ENCODE measurements around the gene ABCC5. TPM values are rescaled to one million over a fixed set of nuclear protein-coding genes. Genes with fewer than 3 reads are reported as not detected.

Gene ABCC5
- total RNA-seq, 1 donor from 2014 or later = 39.0 TPM

GRCh38 chr3:183984749-183985729 is 32.6 kb downstream of the ABCC5 start:
- Mint-ChIP-seq H3K9me3 (ENCODE audit: unreplicated experiment) (no peaks in the 10 kb centered on the region), H3K4me3 (ENCODE audit: unreplicated experiment) (no peak overlapping the region), H3K27me3 (ENCODE audit: unreplicated experiment) (no peaks in the 10 kb centered on the region), H3K4me1 (ENCODE audit: unreplicated experiment) (peaks cover 16% of the 10 kb centered on the region), H3K36me3 (ENCODE audit: unreplicated experiment) (peaks cover 59% of the 10 kb centered on the region), H3K27ac (ENCODE audit: unreplicated experiment) (no peak overlapping the region)
- DNase-seq (ENCODE audit: extremely low spot score, unreplicated experiment) = no peak
- TF ChIP-seq, protein P1, sequence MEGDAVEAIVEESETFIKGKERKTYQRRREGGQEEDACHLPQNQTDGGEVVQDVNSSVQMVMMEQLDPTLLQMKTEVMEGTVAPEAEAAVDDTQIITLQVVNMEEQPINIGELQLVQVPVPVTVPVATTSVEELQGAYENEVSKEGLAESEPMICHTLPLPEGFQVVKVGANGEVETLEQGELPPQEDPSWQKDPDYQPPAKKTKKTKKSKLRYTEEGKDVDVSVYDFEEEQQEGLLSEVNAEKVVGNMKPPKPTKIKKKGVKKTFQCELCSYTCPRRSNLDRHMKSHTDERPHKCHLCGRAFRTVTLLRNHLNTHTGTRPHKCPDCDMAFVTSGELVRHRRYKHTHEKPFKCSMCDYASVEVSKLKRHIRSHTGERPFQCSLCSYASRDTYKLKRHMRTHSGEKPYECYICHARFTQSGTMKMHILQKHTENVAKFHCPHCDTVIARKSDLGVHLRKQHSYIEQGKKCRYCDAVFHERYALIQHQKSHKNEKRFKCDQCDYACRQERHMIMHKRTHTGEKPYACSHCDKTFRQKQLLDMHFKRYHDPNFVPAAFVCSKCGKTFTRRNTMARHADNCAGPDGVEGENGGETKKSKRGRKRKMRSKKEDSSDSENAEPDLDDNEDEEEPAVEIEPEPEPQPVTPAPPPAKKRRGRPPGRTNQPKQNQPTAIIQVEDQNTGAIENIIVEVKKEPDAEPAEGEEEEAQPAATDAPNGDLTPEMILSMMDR (IDR thresholded peaks at IDR 0.05) = no peak

- Mint-ChIP-seq H3K4me3 (ENCODE audit: unreplicated experiment) (no peak overlapping the region), H3K4me1 (ENCODE audit: unreplicated experiment) (peaks cover 16% of the 10 kb centered on the region), H3K36me3 (ENCODE audit: unreplicated experiment) (peaks cover 59% of the 10 kb centered on the region), H3K27ac (ENCODE audit: unreplicated experiment) (peak overlapping the region; percentile 50), H3K9me3 (ENCODE audit: unreplicated experiment) (no peaks in the 10 kb centered on the region), H3K27me3 (ENCODE audit: unreplicated experiment) (no peaks in the 10 kb centered on the region)
- TF ChIP-seq, protein P1 (IDR thresholded peaks at IDR 0.05) = no peak
- no peak for DNase-seq (ENCODE audit: extremely low spot score, unreplicated experiment)
Observed at GRCh38 chr3:183984127-183984740, 33.5 kb downstream of the ABCC5 start.

- DNase-seq (ENCODE audit: extremely low spot score, unreplicated experiment) = no peak
- Mint-ChIP-seq H3K27ac (ENCODE audit: unreplicated experiment) (no peak overlapping the region), H3K27me3 (ENCODE audit: unreplicated experiment) (no peaks in the 10 kb centered on the region), H3K36me3 (ENCODE audit: unreplicated experiment) (peaks cover 50% of the 10 kb centered on the region), H3K4me3 (ENCODE audit: unreplicated experiment) (no peak overlapping the region), H3K4me1 (ENCODE audit: unreplicated experiment) (peaks cover 24% of the 10 kb centered on the region), H3K9me3 (ENCODE audit: unreplicated experiment) (peaks cover 3% of the 10 kb centered on the region)
- TF ChIP-seq, protein P1 (IDR thresholded peaks at IDR 0.05) = no peak
Observed at GRCh38 chr3:183981990-183982644, 35.6 kb downstream of the ABCC5 start.

- Mint-ChIP-seq H3K4me1 (ENCODE audit: unreplicated experiment) (peaks cover 29% of the 10 kb centered on the region), H3K27ac (ENCODE audit: unreplicated experiment) (no peak overlapping the region), H3K27me3 (ENCODE audit: unreplicated experiment) (no peaks in the 10 kb centered on the region), H3K36me3 (ENCODE audit: unreplicated experiment) (peaks cover 50% of the 10 kb centered on the region), H3K9me3 (ENCODE audit: unreplicated experiment) (peaks cover 3% of the 10 kb centered on the region), H3K4me3 (ENCODE audit: unreplicated experiment) (no peak overlapping the region)
- TF ChIP-seq, protein P1 (IDR thresholded peaks at IDR 0.05) = no peak
- DNase-seq (ENCODE audit: extremely low spot score, unreplicated experiment) = no peak
Observed at GRCh38 chr3:183980403-183980802, 37.3 kb downstream of the ABCC5 start.
